Measurements from ENCODE around the gene PROX1.

The PROX1 gene

GRCh38 chr1:214044438-214045214 is 56.9 kb downstream of the PROX1 start:
- no peak for TF ChIP-seq CTCF (IDR thresholded peaks at IDR 0.05)

GRCh38 chr1:214050513-214051401 is 63.0 kb downstream of the PROX1 start:
- no peak for TF ChIP-seq CTCF (IDR thresholded peaks at IDR 0.05)

GRCh38 chr1:214051786-214052185 is 64.0 kb downstream of the PROX1 start:
- TF ChIP-seq CTCF (IDR thresholded peaks at IDR 0.05) = no peak

- TF ChIP-seq CTCF (IDR thresholded peaks at IDR 0.05) = no peak
Measured at GRCh38 chr1:214058076-214058475, 70.3 kb downstream of the PROX1 start.

- TF ChIP-seq CTCF (IDR thresholded peaks at IDR 0.05) = no peak
Measured at GRCh38 chr1:214066190-214066589, 78.4 kb downstream of the PROX1 start.

GRCh38 chr1:214066936-214067335 is 79.2 kb downstream of the PROX1 start:
- no peak for TF ChIP-seq CTCF (IDR thresholded peaks at IDR 0.05)

- TF ChIP-seq CTCF (IDR thresholded peaks at IDR 0.05) = no peak
Measured at GRCh38 chr1:214067397-214067796, 79.6 kb downstream of the PROX1 start.

All from LNCAP (cell line).